Measurements from ENCODE around the gene PRSS38. TPM values are rescaled to one million over a fixed set of nuclear protein-coding genes. Genes with fewer than 3 reads are reported as not detected.

PRSS38 gene
- total RNA-seq, 2 experiments from 2014 or later: not detected

DNA sequence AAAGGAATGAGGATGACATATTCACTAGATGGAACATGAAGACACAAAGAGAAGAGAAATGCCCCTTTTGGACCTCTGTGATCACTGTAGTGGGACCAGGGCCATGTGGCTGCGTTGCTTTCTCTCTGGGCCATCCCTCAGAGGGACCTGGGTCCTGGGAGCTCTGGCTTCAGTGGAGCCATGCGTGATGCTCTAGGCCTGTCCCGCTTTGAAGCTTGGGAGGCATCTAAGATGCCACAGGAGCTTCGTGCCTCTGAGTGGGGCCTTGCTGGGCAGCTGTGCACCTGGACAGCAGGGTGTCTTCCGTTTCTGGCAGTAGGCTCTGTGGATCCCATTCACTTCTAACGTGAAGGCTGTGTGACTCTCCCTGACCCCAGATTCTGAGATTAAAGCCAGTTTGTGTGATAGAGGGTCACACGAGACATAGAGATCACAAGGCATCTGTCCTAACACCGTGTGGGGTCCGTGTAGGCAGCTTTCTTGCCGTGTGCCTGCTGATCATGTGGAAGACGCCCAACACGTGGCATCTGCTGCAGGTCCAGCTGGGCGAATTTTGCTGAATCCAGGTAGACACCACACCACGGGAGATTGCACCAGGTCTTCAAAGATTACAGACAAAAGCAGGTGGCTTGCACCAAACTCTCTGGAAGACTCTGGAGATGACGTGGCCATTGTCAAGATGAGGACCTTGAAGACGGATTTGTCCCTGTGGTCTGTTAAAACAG, 17.2 kb upstream of the PRSS38 start:
- Histone ChIP-seq H3K27me3 (ENCODE audit: control insufficient read depth in 1 of 2, insufficient read depth in 2 of 2, low read length in 2 of 2) (no peaks in the 10 kb centered on the region), H3K4me1 (ENCODE audit: insufficient read depth, low read length) (no peaks in the 10 kb centered on the region), H3K4me3 (ENCODE audit: low read length) (no peak overlapping the region), H3K36me3 (ENCODE audit: insufficient read depth, low read length) (no peaks in the 10 kb centered on the region), H3K9me3 (ENCODE audit: control insufficient read depth in 1 of 2, insufficient read depth in 1 of 2, low read length in 2 of 2) (no peaks in the 10 kb centered on the region), H3K27ac (ENCODE audit: low read depth in 1 of 2, low read length in 2 of 2) (no peak overlapping the region)
- Mint-ChIP-seq H3K4me1 (ENCODE audit: low read depth) (no peaks in the 10 kb centered on the region), H3K9me3 (no peaks in the 10 kb centered on the region), H3K27ac (no peak overlapping the region), H3K36me3 (ENCODE audit: low read depth) (no peaks in the 10 kb centered on the region), H3K4me3 (no peak overlapping the region), H3K27me3 (peaks cover 4% of the 10 kb centered on the region)
- ChIA-PET POLR2A (no interaction called here), CTCF (no interaction called here)
- DNase-seq (no peak), ATAC-seq (ENCODE audit: poor library complexity) (no peak)
- intact Hi-C loops (cut with DNase I, micrococcal nuclease): no loop called here
- no peak for TF ChIP-seq CTCF (IDR thresholded peaks at IDR 0.05)

- intact Hi-C loops (cut with DNase I, micrococcal nuclease): loop anchor here in 1 of 2 experiments (5.0 kb wide), 1 partner anchor 38 kb away; no protein-coding TSS in a partner anchor
- Mint-ChIP-seq H3K27ac (no peak overlapping the region), H3K36me3 (ENCODE audit: low read depth) (no peaks in the 10 kb centered on the region), H3K27me3 (peaks cover 12% of the 10 kb centered on the region), H3K4me1 (ENCODE audit: low read depth) (no peaks in the 10 kb centered on the region), H3K9me3 (peaks cover 4% of the 10 kb centered on the region), H3K4me3 (no peak overlapping the region)
- Histone ChIP-seq H3K27ac (ENCODE audit: low read depth in 1 of 2, low read length in 2 of 2) (no peak overlapping the region), H3K9me3 (ENCODE audit: control insufficient read depth in 1 of 2, insufficient read depth in 1 of 2, low read length in 2 of 2) (no peaks in the 10 kb centered on the region), H3K4me3 (ENCODE audit: low read length) (no peak overlapping the region), H3K4me1 (ENCODE audit: insufficient read depth, low read length) (no peaks in the 10 kb centered on the region), H3K36me3 (ENCODE audit: insufficient read depth, low read length) (no peaks in the 10 kb centered on the region), H3K27me3 (ENCODE audit: control insufficient read depth in 1 of 2, insufficient read depth in 2 of 2, low read length in 2 of 2) (peaks cover 0 to 5% of the 10 kb centered on the region in 2 experiments)
- ChIA-PET CTCF (interaction anchor here (0.6 kb wide), 1 partner anchor 109 kb away, joined by 3 read pairs; no protein-coding TSS in a partner anchor), POLR2A (no interaction called here)
- DNase-seq (no peak), ATAC-seq (ENCODE audit: poor library complexity) (no peak)
- no peak for TF ChIP-seq CTCF (IDR thresholded peaks at IDR 0.05)
Observed at GRCh38 chr1:227799756-227800155, 15.7 kb upstream of the PRSS38 start.

DNA sequence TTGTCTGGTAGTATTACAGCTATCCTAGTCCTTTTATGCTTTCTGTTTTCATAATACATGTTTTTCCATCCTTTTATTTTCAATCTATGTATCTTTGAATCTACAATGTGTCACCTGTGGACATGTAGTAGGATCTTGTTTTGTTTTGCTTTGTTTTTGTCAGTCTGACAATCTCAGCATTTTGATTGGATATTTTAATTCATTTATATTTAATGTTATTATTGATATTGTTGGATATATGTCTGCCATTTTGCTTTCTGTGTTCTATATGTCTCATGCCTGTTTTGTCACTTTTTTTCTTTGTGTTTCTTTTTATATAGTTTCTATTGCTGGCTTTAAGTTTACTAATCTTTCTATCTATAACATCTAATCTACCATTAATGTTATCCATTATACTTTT, 11.5 kb upstream of the PRSS38 start:
- peaks cover 0 to 10% of the 10 kb centered on the region in 2 experiments for H3K27me3 ChIP-seq (ENCODE audit: control insufficient read depth in 1 of 2, insufficient read depth in 2 of 2, low read length in 2 of 2)
- no peak for DNase-seq
- POLR2A ChIA-PET: no interaction called here
- Mint-ChIP-seq H3K4me3 (no peak overlapping the region), H3K4me1 (ENCODE audit: low read depth) (peaks cover 4% of the 10 kb centered on the region), H3K36me3 (ENCODE audit: low read depth) (no peaks in the 10 kb centered on the region), H3K9me3 (peaks cover 4% of the 10 kb centered on the region), H3K27ac (no peak overlapping the region), H3K27me3 (peaks cover 14% of the 10 kb centered on the region)
- CTCF ChIA-PET: no interaction called here
- H3K4me3 ChIP-seq (ENCODE audit: low read length): no peak overlapping the region
- no peak overlapping the region for H3K27ac ChIP-seq (ENCODE audit: low read depth in 1 of 2, low read length in 2 of 2)
- H3K9me3 ChIP-seq (ENCODE audit: control insufficient read depth in 1 of 2, insufficient read depth in 1 of 2, low read length in 2 of 2): no peaks in the 10 kb centered on the region
- no peaks in the 10 kb centered on the region for H3K4me1 ChIP-seq (ENCODE audit: insufficient read depth, low read length)
- intact Hi-C loops (cut with DNase I, micrococcal nuclease): loop anchor here in 1 of 2 experiments (5.0 kb wide), 1 partner anchor 33 kb away; no protein-coding TSS in a partner anchor
- H3K36me3 ChIP-seq (ENCODE audit: insufficient read depth, low read length): no peaks in the 10 kb centered on the region
- no peak for ATAC-seq (ENCODE audit: poor library complexity)
- TF ChIP-seq CTCF (IDR thresholded peaks at IDR 0.05): no peak

Data from CD4-positive, alpha-beta T cell (primary cell).